IMR-90 (cell line): ENCODE measurements around the gene UQCRFS1. TPM values are rescaled to one million over a fixed set of nuclear protein-coding genes. Genes with fewer than 3 reads are reported as not detected.

Source experiments
- ATAC-seq: fragments of 200-7000 bp; cut with Tn5 transposase; 2 replicates; pipeline ENCODE4 v1.9.1; 2020; ENCODE audit warnings: low read depth, mild to moderate bottlenecking, moderate library complexity
- BruUV-seq: library from RNA; stranded (reverse); fragments of 400-500 nt; replicated peaks from 2 replicates; lab custom pipeline; 2021; lab: Mats Ljungman, UMichigan
- CTCF ChIA-PET: fragments of 300-600 bp; formaldehyde crosslinking; extraction: SDS; loops from one replicate; lab custom pipeline; 2021; ENCODE audit warnings: antibody characterized with exemption; lab: Yijun Ruan, JAX
- POLR2A ChIA-PET: fragments of 300-600 bp; sonication (Branson Sonifier 250); formaldehyde crosslinking; loops from one replicate; lab custom pipeline; 2022; ENCODE audit warnings: antibody characterized with exemption; ENCODE audit not compliant: unreplicated experiment; lab: Charles Lee
- DNase-seq: peaks from one replicate; pipeline ENCODE4 v3.0.0; 2013
- H2AFZ ChIP-seq: replicated peaks from 2 replicates; pipeline ENCODE3; 2013; ENCODE audit warnings: low read length, mild to moderate bottlenecking; ENCODE audit not compliant: poor library complexity
- H2AK5ac ChIP-seq: 2 replicates; pipeline ENCODE4 v1.6.1; 2013; ENCODE audit warnings: low read depth, low read length, inconsistent platforms
- H2AK9ac ChIP-seq: replicated peaks from 2 replicates; pipeline ENCODE3; 2013; ENCODE audit warnings: mild to moderate bottlenecking, low read depth, low read length, moderate library complexity; ENCODE audit not compliant: poor library complexity
- H2BK120ac ChIP-seq: 2 replicates; pipeline ENCODE4 v1.6.1; 2013; ENCODE audit warnings: low read depth, low read length, inconsistent platforms
- H2BK15ac ChIP-seq: 3 replicates; pipeline ENCODE4 v1.6.1; 2013; ENCODE audit warnings: low read depth, low read length, inconsistent platforms
- H2BK20ac ChIP-seq: 2 replicates; pipeline ENCODE4 v1.6.1; 2013; ENCODE audit warnings: low read depth, mild to moderate bottlenecking, inconsistent platforms, low read length, moderate library complexity
- H2BK5ac ChIP-seq: 2 replicates; pipeline ENCODE4 v1.6.1; 2013; ENCODE audit warnings: mild to moderate bottlenecking, low read depth, low read length, inconsistent platforms; ENCODE audit not compliant: poor library complexity, severe bottlenecking
- H3K14ac ChIP-seq: replicated peaks from 2 replicates; pipeline ENCODE4 v1.6.1; 2013; ENCODE audit warnings: low read depth, low read length, inconsistent platforms
- H3K18ac ChIP-seq: 2 replicates; pipeline ENCODE4 v1.6.1; 2013; ENCODE audit warnings: low read depth, low read length, control low read depth
- H3K23ac ChIP-seq: 2 replicates; pipeline ENCODE4 v1.6.1; 2013; ENCODE audit warnings: low read depth, low read length, inconsistent platforms
- H3K27ac ChIP-seq: 2 replicates; pipeline ENCODE4 v1.5.1; 2013; ENCODE audit warnings: mild to moderate bottlenecking, control low read depth, low read length; ENCODE audit not compliant: insufficient read depth
- H3K27me3 ChIP-seq: 2 replicates; pipeline ENCODE4 v1.6.1; 2013; ENCODE audit warnings: low read length; ENCODE audit not compliant: control insufficient read depth, insufficient read depth
- H3K36me3 ChIP-seq: 2 replicates; pipeline ENCODE4 v1.6.1; 2013; ENCODE audit warnings: low read length, mixed read lengths; ENCODE audit not compliant: control insufficient read depth, insufficient read depth
- H3K4ac ChIP-seq: 2 replicates; pipeline ENCODE4 v1.6.1; 2013; ENCODE audit warnings: low read depth, low read length, inconsistent platforms
- H3K4me1 ChIP-seq: 2 replicates; pipeline ENCODE4 v1.6.1; 2013; ENCODE audit warnings: low read length, mixed read lengths; ENCODE audit not compliant: control insufficient read depth, insufficient read depth
- H3K4me2 ChIP-seq: 2 replicates; pipeline ENCODE4 v1.6.1; 2013; ENCODE audit warnings: low read depth, mild to moderate bottlenecking, control low read depth, low read length, moderate library complexity
- H3K4me3 ChIP-seq: 2 replicates; pipeline ENCODE4 v1.5.1; 2013; ENCODE audit warnings: low read depth, mild to moderate bottlenecking, control low read depth, low read length, moderate library complexity; ENCODE audit not compliant: insufficient read depth
- H3K56ac ChIP-seq: 2 replicates; pipeline ENCODE4 v1.6.1; 2013; ENCODE audit warnings: low read length, inconsistent platforms; ENCODE audit not compliant: insufficient read depth; ENCODE audit errors: extremely low read depth
- H3K79me1 ChIP-seq, 2 experiments: 2 replicates each; pipeline ENCODE4 v1.6.1; 2013; ENCODE audit warnings: low read length in 2 of 2, inconsistent platforms in 1 of 2, low read depth in 1 of 2
- H3K9ac ChIP-seq: 2 replicates; pipeline ENCODE4 v1.6.1; 2013; ENCODE audit warnings: low read depth, low read length, control low read depth
- H3K9me1 ChIP-seq: 2 replicates; pipeline ENCODE4 v1.6.1; 2013; ENCODE audit warnings: low read length, inconsistent platforms; ENCODE audit not compliant: insufficient read depth
- H3K9me3 ChIP-seq: 2 replicates; pipeline ENCODE4 v1.6.1; 2013; ENCODE audit warnings: low read length; ENCODE audit not compliant: control insufficient read depth, insufficient read depth
- H4K20me1 ChIP-seq: 2 replicates; pipeline ENCODE4 v1.6.1; 2013; ENCODE audit warnings: low read length, inconsistent platforms; ENCODE audit not compliant: insufficient read depth
- H4K5ac ChIP-seq: 2 replicates; pipeline ENCODE4 v1.6.1; 2013; ENCODE audit warnings: mild to moderate bottlenecking, low read depth, low read length, control low read depth
- H4K8ac ChIP-seq, 2 experiments: 2 replicates each; pipeline ENCODE4 v1.6.1; 2013; ENCODE audit warnings: low read depth in 2 of 2, low read length in 2 of 2, control low read depth in 1 of 2, inconsistent platforms in 1 of 2
- H4K91ac ChIP-seq: 2 replicates; pipeline ENCODE4 v1.6.1; 2013; ENCODE audit warnings: low read depth, low read length, inconsistent platforms; ENCODE audit not compliant: insufficient read depth
- BHLHE40 ChIP-seq: fragments of 150-350 bp; IDR thresholded peaks from 2 replicates; pipeline ENCODE4 v1.6.1; 2016; ENCODE audit warnings: mild to moderate bottlenecking, low read depth, low read length
- CEBPB ChIP-seq: IDR thresholded peaks from 2 replicates; pipeline ENCODE4 v1.6.1; 2012; ENCODE audit warnings: low read depth, low read length, improper control_type of control experiment
- FOS ChIP-seq: fragments of 150-350 bp; IDR thresholded peaks from 2 replicates; pipeline ENCODE4 v1.6.1; 2016; ENCODE audit warnings: low read depth, low read length
- MAFK ChIP-seq: IDR thresholded peaks from 2 replicates; pipeline ENCODE4 v1.6.1; 2012; ENCODE audit warnings: low read depth, low read length, improper control_type of control experiment
- MAZ ChIP-seq: IDR thresholded peaks from 2 replicates; pipeline ENCODE4 v1.6.1; 2012; ENCODE audit warnings: low read depth, mild to moderate bottlenecking, low read length, improper control_type of control experiment, moderate library complexity, borderline replicate concordance
- MXI1 ChIP-seq: IDR thresholded peaks from 2 replicates; pipeline ENCODE4 v1.6.1; 2012; ENCODE audit warnings: low read depth, mild to moderate bottlenecking, low read length, moderate library complexity, borderline replicate concordance
- NFE2L2 ChIP-seq: fragments of 150-350 bp; IDR thresholded peaks from 2 replicates; pipeline ENCODE4 v1.6.1; 2016; ENCODE audit warnings: low read depth, mild to moderate bottlenecking, low read length
- POLR2A ChIP-seq: IDR thresholded peaks from 2 replicates; pipeline ENCODE4 v1.6.1; 2012; ENCODE audit warnings: mild to moderate bottlenecking, low read depth, low read length
- RAD21 ChIP-seq: IDR thresholded peaks from 2 replicates; pipeline ENCODE4 v1.6.1; 2012; ENCODE audit warnings: low read length, improper control_type of control experiment
- RFX5 ChIP-seq: IDR thresholded peaks from 2 replicates; pipeline ENCODE4 v1.8.0; 2012; ENCODE audit warnings: low read depth, mild to moderate bottlenecking, low read length, moderate library complexity
- SMC3 ChIP-seq: fragments of 150-350 bp; IDR thresholded peaks from 2 replicates; pipeline ENCODE4 v1.6.1; 2016; ENCODE audit warnings: low read depth, mild to moderate bottlenecking, antibody characterized with exemption, low read length, moderate library complexity
- WGBS, 2 experiments: methylation state at CpG; one replicate each; pipeline versions ENCODE4 v1.1.5 to v1.1.7; 2013; ENCODE audit warnings: missing lambda C conversion rate in 2 of 2; ENCODE audit not compliant: insufficient read length in 1 of 2; ENCODE audit errors: extremely low coverage in 2 of 2; 5-methylcytosine and 5-hydroxymethylcytosine counted together
- dilution Hi-C: fragments of 300-500 bp; cut with HindIII; formaldehyde crosslinking; loops from one replicate; pipeline ENCODE4 v1.14.3; 2018; ENCODE audit warnings: low sequenced_read_pairs; ENCODE audit not compliant: unreplicated experiment
- in situ Hi-C: fragments of 300-500 bp; cut with MboI; formaldehyde crosslinking; loops from 3 replicates; pipeline ENCODE4 v1.14.3; 2019; ENCODE audit warnings: low sequenced_read_pairs, inconsistent platforms, mixed read lengths
- intact Hi-C: fragments of 100-400 bp; cut with micrococcal nuclease; formaldehyde crosslinking; loops from 2 replicates; pipeline ENCODE4 v1.10.0; 2022
- polyA plus RNA-seq, 3 experiments: library from polyadenylated mRNA; depleted of rRNA; stranded (reverse); fragments of >200 nt; gene quantifications; 2 replicates each; pipeline ENCODE4 v1.2.3, GENCODE V29; 2012; ENCODE audit warnings: low replicate concordance in 1 of 3
- total RNA-seq: library from RNA; depleted of rRNA; stranded (reverse); fragments of >200 nt; gene quantifications from 2 replicates; pipeline ENCODE4 v1.2.3, GENCODE V29; 2012
- TF ChIP-seq, protein P1 (sequence below): fragments of 150-350 bp; IDR thresholded peaks from 2 replicates; pipeline ENCODE4 v1.6.1; 2017; ENCODE audit warnings: mild to moderate bottlenecking, antibody characterized with exemption, low read length, low read depth
- TF ChIP-seq, protein P2 (sequence below): fragments of 150-350 bp; IDR thresholded peaks from 2 replicates; pipeline ENCODE4 v1.6.1; 2016; ENCODE audit warnings: low read depth, mild to moderate bottlenecking, low read length, moderate library complexity, borderline replicate concordance
- TF ChIP-seq, protein P3 (sequence below): conservative IDR thresholded peaks from 2 replicates; pipeline ENCODE4 v1.5.1; 2012; ENCODE audit warnings: mild to moderate bottlenecking, low read depth, low read length, improper control_type of control experiment

UQCRFS1 gene
- total and polyA plus RNA-seq, 2 of the 4 experiments (the other 2 are of a cell fraction) = 37.1 to 43.8 TPM

DNA sequence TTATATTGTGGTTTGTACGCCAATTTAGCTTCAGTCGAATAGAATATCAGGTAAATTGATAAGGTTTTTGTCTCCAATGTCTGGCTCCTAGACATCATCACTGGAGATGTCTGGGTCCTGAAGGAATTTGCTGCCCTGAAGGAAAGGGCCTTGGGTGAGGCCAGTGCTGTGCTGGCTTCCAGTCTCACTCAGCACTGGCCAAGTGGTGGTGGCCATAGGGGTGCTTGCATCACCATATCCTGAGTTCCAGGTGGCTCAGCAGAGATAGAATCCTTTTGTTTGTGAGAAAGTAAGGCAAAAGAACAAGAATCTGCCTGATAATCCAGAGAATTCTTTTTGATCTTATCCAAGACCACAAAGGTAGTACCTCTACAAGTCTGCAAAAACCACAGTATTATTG, 39.1 kb downstream of the UQCRFS1 start:
- Histone ChIP-seq H3K4me3 (no peak overlapping the region), H2AK5ac (no peak overlapping the region), H4K8ac (no peak overlapping the region), H3K27me3 (no peaks in the 10 kb centered on the region), H2AK9ac (no peak overlapping the region), H2BK20ac (no peak overlapping the region), H3K9ac (no peak overlapping the region), H3K79me1 (no peaks in the 10 kb centered on the region), H3K14ac (no peak overlapping the region), H4K91ac (no peak overlapping the region), H3K4ac (no peak overlapping the region), H4K5ac (no peak overlapping the region), H3K36me3 (no peaks in the 10 kb centered on the region), H2BK15ac (no peak overlapping the region), H3K23ac (no peak overlapping the region), H2BK120ac (no peak overlapping the region), H3K27ac (no peak overlapping the region), H2AFZ (no peak overlapping the region), H3K4me2 (no peak overlapping the region), H3K18ac (no peak overlapping the region), H3K9me3 (no peaks in the 10 kb centered on the region), H3K9me1 (no peaks in the 10 kb centered on the region), H3K56ac (no peak overlapping the region), H2BK5ac (no peak overlapping the region), H3K4me1 (no peaks in the 10 kb centered on the region), H4K20me1 (no peaks in the 10 kb centered on the region)
- TF ChIP-seq, protein P1, sequence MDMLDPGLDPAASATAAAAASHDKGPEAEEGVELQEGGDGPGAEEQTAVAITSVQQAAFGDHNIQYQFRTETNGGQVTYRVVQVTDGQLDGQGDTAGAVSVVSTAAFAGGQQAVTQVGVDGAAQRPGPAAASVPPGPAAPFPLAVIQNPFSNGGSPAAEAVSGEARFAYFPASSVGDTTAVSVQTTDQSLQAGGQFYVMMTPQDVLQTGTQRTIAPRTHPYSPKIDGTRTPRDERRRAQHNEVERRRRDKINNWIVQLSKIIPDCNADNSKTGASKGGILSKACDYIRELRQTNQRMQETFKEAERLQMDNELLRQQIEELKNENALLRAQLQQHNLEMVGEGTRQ = no peak
- TF ChIP-seq SMC3 (no peak), POLR2A (no peak), CEBPB (no peak), RFX5 (no peak), MAZ (no peak), MXI1 (no peak), BHLHE40 (no peak), NFE2L2 (no peak), MAFK (no peak), RAD21 (no peak), FOS (no peak)
- TF ChIP-seq, protein P2, sequence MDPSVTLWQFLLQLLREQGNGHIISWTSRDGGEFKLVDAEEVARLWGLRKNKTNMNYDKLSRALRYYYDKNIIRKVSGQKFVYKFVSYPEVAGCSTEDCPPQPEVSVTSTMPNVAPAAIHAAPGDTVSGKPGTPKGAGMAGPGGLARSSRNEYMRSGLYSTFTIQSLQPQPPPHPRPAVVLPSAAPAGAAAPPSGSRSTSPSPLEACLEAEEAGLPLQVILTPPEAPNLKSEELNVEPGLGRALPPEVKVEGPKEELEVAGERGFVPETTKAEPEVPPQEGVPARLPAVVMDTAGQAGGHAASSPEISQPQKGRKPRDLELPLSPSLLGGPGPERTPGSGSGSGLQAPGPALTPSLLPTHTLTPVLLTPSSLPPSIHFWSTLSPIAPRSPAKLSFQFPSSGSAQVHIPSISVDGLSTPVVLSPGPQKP = no peak
- TF ChIP-seq, protein P3, sequence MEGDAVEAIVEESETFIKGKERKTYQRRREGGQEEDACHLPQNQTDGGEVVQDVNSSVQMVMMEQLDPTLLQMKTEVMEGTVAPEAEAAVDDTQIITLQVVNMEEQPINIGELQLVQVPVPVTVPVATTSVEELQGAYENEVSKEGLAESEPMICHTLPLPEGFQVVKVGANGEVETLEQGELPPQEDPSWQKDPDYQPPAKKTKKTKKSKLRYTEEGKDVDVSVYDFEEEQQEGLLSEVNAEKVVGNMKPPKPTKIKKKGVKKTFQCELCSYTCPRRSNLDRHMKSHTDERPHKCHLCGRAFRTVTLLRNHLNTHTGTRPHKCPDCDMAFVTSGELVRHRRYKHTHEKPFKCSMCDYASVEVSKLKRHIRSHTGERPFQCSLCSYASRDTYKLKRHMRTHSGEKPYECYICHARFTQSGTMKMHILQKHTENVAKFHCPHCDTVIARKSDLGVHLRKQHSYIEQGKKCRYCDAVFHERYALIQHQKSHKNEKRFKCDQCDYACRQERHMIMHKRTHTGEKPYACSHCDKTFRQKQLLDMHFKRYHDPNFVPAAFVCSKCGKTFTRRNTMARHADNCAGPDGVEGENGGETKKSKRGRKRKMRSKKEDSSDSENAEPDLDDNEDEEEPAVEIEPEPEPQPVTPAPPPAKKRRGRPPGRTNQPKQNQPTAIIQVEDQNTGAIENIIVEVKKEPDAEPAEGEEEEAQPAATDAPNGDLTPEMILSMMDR = no peak
- CTCF ChIA-PET = no interaction called here
- dilution Hi-C loops (no loop called here), intact Hi-C loops (no loop called here), in situ Hi-C loops (no loop called here)
- ATAC-seq (no peak), DNase-seq (no peak)
- POLR2A ChIA-PET = no interaction called here
- no TSS peak for BruUV-seq
- no CpG with 5 or more reads among the region's 2 CpGs for WGBS, 2 experiments
